ENCODE measurements around the gene IMPG2.

The IMPG2 gene

GRCh38 chr3:101179637-101180036 is 140.7 kb downstream of the IMPG2 start:
- no peak for DNase-seq

- DNase-seq, result no peak
Observed at GRCh38 chr3:101177577-101177976, 142.8 kb downstream of the IMPG2 start.
